ENCODE data around the gene COL26A1.
A peak's percentile ranks its signal among the peaks of the same experiment; 100 is the strongest.
"Not testable (repeated sequence)": the region's sequence is repeated elsewhere in the genome, so short reads cannot be mapped to it uniquely, and the experiment has no call there.

COL26A1 gene

GRCh38 chr7:101402835-101403234 is 40.2 kb downstream of the COL26A1 start:
- FAIRE-seq = no peak

GRCh38 chr7:101405474-101406067 is 42.9 kb downstream of the COL26A1 start:
- FAIRE-seq = no peak

- no peak for FAIRE-seq
Observed at GRCh38 chr7:101410743-101411507, 48.2 kb downstream of the COL26A1 start.

GRCh38 chr7:101411508-101411874 is 48.8 kb downstream of the COL26A1 start:
- no peak for FAIRE-seq

GRCh38 chr7:101412976-101413375 is 50.3 kb downstream of the COL26A1 start:
- FAIRE-seq = no peak

GRCh38 chr7:101418694-101419093 is 56.0 kb downstream of the COL26A1 start:
- FAIRE-seq = no peak

GRCh38 chr7:101419831-101420230 is 57.2 kb downstream of the COL26A1 start:
- no peak for FAIRE-seq

- no peak for FAIRE-seq
Observed at GRCh38 chr7:101420436-101420835, 57.8 kb downstream of the COL26A1 start.

- FAIRE-seq = no peak
Observed at GRCh38 chr7:101422356-101423195, 59.9 kb downstream of the COL26A1 start.

GRCh38 chr7:101426303-101427011 is 63.8 kb downstream of the COL26A1 start:
- no peak for FAIRE-seq

- FAIRE-seq = no peak
Observed at GRCh38 chr7:101428093-101428866, 65.6 kb downstream of the COL26A1 start.

- no peak for FAIRE-seq
Observed at GRCh38 chr7:101432316-101432715, 69.6 kb downstream of the COL26A1 start.

GRCh38 chr7:101433688-101434087 is 71.0 kb downstream of the COL26A1 start:
- FAIRE-seq = no peak

GRCh38 chr7:101434155-101434554 is 71.5 kb downstream of the COL26A1 start:
- not testable (repeated sequence) for FAIRE-seq

- FAIRE-seq = no peak
Observed at GRCh38 chr7:101435461-101436220, 73.0 kb downstream of the COL26A1 start.

GRCh38 chr7:101436221-101436735 is 73.6 kb downstream of the COL26A1 start:
- FAIRE-seq = no peak

- FAIRE-seq = peak; percentile 40
Observed at GRCh38 chr7:101436857-101437576, 74.3 kb downstream of the COL26A1 start.

GRCh38 chr7:101441890-101442289 is 79.2 kb downstream of the COL26A1 start:
- no peak for FAIRE-seq

GRCh38 chr7:101442426-101443070 is 79.9 kb downstream of the COL26A1 start:
- FAIRE-seq = no peak

- no peak for FAIRE-seq
Observed at GRCh38 chr7:101450064-101450463, 87.4 kb downstream of the COL26A1 start.

All from G401.6 (cell line).